Stimulated activated CD8-positive, alpha-beta memory T cell treated with anti-CD3 and anti-CD28 coated beads, Interleukin-4, amount 100 ng/mL, for 1 hour (primary cell): Measurements from ENCODE around the gene PRXL2A.

ENCODE experiments used
- DNase-seq, 2 donors: peaks; one replicate each; pipeline ENCODE4 v3.0.0-alpha.2; 2020; ENCODE audit warnings: low read depth in 2 of 2, low spot score in 1 of 2

The PRXL2A gene

DNA sequence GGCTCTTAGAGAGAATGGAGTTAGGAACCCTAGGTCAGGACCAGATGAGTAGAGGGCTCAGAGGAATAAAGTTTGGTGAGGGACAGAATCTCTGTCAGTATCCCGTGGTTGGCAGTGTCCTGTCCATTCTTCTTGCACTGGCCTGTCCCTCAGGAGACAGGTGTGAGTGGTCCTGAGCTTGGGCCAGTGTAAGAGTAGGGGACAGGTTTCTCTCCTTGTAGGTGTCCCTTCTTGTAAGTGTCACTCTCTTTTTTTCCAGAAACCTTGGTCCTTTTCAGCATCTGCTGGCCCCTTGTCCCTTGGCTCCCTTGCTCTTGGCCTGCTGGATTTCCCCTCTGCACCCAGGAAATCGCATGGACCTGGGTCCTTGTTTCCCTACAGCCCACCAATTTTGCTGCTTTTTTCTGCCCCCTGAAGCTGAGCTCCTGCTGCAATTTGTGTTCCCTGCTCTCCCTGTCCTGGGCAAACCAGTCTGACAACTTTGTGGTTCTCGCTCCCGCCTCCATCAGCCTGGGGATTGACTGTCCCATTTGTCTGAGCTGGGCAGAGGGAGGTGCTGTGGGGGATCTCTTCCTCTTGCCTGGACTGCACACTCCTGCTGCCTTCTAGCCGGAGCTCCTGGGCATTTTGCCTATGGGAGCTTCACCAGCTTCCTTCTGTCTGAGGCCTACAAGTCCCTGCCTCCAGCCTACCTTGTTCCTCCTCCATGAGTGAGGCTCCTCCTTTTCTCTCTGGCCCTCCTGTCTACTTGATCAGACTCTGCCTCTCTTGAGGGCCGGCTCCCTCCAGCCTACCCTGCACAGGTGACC lies 52.3 kb downstream of the PRXL2A start:
- DNase-seq: no peak

DNA sequence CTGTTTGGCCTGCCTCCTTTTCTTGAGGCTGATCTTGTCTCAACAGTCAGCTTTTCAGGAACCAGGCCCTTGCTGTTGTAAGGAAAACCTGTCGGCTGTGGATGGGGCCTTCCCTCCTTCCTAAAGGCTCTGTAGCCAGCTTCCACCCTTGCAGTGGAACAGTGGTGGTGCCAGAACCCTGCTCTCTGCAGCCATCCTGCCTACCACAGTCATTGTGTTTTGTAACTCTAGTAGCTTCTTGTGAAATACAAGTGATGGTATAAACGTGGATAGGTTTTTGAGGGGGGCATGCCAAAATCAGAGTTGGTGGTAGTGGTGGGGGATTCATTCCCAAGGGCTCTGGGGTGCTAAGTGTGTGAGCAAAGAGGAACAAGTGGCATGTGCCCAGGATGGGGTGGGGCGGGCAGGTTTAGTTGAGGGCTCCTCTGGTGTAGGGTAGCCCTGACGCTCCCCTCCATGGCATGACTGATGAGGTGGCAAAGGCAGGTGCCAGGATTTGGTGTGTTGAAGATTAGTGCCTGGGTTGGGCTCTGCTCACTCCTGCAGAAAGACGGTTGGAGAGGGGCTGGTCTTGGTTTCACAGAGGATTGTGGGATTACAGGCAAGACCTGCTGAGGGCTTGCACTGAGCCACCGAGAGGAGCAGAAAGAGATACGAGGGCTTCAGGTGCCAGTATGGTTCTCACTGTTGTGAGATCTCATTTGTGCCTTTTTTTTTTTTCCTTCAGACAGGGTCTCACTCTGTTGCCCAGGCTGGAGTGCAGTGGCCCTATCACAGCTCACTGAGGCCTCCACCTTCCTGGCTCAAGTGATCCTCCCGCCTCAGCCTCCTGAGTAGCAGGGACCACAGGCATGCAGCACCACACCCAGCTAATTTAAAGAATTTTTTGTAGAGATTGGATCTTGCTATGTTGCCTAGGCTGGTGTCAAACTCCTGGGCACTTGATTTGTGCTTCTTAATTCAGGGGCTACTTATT lies 53.1 kb downstream of the PRXL2A start:
- DNase-seq: no peak

DNA sequence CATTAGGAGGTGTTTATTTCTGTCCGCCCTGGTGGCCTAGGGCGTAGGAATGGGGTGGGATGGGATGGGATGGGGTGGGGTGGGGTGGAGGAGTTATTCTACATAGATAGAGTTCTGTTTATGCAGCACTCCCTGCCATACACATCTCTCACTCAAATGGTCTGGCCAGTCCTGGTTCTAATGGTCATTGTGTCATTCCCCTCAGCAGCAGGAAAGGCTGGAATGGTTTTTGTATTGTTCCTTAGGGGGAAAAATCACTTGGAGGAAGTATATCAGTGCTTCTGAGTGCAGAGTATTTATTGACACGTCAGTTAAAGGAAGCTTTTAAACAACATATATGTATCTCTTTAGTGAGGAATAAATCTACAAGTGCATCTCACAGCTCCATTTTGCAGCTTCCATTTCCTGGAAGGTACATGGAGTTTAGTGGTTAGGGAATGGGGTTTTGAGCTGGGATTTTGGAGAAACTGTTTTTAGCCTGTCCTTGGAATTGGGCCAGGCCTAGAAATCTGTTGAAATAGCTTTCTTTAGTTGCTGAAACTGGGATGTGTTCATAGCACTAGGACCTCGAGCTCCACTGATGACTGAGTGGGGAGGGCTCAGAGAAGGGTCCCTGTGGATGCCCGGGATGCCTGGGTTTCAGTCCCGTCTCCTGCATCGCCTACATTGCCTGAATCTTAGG lies 54.1 kb downstream of the PRXL2A start:
- no peak for DNase-seq

DNA sequence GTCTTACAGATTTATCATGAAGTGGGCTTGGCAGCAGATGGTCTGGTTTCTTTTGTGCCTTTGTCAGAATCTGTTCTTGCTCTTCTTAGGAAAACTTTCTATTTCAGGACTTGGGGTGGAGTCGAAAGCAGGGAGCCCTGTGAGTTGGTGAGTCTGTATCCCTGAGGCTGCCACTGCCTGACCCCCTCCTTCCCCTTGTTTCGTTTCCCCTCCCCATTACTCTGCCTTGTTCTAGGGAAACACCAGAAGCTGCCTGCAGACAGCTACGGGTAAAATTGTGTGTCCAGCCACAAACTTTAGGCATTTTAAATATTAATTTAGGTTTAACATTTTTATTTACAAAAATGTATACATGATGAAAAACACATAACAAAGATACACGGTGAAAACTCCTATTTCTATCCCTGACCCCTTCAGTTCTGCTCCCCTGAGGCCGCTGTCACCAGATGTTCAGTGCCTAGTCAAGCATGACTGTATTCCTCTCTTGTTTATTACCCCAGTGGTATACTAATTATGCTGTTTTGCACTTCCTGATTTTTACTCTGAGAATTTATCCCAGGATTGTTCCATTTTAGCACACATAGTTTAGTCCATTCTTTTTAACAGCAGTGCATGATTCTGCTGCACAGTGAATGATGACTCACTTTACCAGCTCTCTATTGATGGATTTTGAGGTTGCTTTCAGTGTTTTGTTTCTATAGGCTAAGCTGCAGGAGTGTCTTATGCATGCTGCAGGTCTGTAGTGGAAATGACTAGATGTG lies 54.8 kb downstream of the PRXL2A start:
- no peak for DNase-seq

DNA sequence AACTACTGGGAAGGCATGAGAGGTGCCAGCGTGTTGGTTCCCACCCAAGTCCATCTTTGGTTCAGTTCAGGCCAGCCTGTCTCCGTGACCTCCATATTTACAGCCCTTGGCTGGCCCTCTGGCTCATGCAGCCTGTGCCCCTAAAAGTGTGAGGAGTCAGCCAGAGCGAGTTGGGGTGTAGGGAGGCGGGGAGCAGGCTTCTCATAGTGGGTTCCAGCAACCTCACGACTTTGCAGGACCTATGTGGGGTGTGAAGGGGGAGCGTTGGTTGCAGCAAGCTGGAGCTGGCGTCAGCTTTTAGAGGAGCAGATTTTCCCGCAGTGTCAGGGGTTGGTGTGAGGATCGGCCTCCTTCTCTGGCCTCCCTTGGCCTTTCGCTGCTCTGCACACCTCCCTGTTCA lies 55.5 kb downstream of the PRXL2A start:
- DNase-seq: no peak

DNA sequence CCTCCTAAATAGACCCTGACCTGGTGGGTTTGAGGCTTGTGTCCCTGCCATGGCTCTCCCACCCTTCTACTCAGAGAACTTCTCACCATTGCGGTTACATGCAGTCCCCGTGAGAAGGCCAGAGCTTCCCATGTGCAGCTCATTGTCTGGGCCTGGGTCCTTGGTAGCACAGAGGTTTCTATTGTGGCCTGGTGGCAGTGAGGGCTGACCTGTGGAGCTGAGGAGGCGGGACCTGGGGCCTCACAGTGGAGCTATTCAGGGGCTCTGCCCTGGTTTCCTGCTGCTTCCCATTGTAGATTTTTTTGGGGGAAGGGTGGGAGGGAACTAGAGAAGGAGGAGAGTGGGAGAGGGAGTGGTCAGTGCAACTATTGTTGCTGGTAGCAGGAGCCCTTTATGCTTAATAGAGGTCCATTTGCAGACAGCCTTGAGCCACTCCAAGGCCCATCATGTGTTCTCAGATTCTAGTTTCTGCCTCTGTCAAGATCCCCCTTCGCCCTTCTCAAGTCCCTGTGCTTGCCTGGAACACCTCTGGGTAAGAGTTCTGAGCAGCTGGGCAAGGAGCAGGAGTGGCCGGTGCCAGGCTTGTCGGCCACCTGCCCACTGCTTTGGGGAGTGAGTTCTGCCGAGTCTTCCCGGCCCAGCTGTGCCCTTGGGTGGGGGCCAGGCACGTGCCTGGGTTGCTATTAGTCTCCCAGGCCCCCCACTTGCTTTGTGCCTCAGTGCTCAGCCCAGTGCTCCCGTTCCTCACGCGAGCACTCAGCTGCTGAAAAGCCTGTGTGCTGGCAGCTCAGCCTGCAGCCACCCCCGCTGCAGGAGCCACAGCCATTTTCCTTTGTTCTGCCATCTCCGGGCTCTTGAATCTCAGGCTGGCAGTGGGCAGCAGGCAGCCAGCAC lies 56.5 kb downstream of the PRXL2A start:
- no peak for DNase-seq

DNA sequence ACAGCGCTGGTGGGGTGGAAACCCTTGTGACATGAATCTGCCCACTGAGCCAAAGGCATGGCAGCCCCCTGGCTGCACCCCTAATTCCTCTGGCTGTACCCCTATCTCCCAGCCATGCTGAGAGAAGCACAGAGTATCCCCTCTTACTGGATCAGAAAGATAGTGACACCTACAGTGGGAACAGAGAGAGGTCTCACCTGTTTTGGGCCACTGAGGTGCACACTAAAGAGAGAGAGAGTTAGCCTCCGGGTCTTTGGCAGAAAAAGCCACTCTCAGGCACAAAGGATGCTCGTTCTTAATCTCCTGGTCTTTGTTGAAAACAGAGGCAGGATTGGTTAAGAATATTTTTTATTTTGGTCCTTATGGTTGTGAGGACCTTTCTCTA lies 57.1 kb downstream of the PRXL2A start:
- no peak for DNase-seq

DNA sequence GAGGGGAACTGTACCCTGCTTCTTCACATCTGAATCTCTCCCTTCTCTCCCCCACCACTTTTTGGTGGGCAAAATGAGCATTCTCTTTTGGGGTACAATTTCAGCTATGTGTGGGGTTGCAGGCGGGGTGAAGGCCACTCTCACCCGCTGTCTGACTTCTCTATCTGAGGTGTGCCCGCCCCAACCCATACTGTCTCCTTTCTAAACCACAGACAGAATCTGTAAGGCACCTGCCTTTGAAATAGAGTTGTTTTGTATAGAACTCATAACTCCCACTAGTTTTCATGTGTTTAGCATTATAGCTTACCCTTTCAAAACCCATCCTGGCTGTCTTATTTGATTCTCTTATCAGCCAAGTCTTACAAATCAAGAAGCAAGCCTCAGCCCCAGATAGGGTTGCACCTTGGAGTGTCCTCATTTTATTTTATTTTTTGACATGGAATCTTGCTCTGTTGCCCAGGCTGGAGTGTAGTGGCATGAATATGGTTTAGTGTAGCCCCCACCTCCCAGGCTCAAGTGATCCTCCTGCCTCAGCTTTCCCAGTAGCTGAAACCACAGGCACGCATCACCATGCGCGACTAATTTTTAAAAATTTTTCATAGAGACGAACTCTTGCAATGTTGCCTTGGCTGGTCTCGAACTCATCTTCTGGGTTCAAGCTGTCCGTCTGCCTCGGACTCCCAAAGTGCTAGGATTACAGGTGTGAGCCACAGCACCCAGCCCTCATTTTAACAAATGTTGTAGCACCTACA lies 57.7 kb downstream of the PRXL2A start:
- DNase-seq: no peak

DNA sequence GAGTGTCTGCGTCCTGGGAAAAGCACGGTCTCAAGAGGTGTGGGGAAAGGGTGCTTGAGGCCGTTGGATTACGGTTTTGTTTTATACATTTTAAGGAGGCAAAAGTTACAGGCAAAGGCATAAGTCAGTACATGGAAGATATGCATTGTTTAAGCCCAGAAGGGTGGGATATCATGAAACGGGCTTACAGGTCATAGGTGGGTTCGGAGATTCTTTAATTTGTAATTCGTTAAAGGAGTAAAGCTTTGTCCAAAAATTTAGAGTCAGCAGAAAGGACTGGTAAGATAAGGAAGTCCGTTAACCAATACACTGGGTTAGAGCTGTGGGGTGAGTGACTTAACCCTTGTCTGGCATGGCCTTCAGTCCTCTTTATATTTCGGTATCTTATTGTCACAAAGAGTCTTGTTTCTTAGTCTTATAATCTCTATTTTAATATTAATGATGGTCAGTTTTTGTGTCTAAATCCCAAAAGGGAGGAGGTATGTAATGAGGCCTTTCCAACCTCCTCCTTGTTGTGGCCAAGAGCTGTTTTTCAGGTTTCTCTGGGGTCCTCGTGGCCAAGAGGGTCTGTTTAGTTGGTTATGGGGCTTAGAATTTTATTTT lies 58.5 kb downstream of the PRXL2A start:
- no peak for DNase-seq

DNA sequence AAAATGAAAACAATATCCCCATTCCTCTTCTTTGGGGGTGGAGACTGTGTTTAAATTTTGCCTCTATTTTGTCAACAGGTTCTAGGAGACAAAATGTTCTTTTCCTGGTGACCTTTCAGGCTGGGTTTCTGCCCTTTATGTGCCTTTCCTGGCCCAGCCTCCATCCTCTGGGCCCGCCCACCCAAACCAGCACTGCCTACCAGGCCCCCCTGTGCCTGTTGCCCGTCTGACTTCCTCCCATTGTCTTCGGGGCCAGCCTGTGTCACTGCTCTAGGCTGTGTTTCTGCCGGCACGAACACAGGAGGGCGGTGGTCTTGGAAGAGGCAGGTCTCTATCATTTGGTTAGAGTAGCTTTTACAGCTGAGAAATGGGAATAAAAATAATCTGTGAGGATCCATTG lies 59.7 kb downstream of the PRXL2A start:
- DNase-seq: peak in 1 of 2 donors; percentile 44

DNA sequence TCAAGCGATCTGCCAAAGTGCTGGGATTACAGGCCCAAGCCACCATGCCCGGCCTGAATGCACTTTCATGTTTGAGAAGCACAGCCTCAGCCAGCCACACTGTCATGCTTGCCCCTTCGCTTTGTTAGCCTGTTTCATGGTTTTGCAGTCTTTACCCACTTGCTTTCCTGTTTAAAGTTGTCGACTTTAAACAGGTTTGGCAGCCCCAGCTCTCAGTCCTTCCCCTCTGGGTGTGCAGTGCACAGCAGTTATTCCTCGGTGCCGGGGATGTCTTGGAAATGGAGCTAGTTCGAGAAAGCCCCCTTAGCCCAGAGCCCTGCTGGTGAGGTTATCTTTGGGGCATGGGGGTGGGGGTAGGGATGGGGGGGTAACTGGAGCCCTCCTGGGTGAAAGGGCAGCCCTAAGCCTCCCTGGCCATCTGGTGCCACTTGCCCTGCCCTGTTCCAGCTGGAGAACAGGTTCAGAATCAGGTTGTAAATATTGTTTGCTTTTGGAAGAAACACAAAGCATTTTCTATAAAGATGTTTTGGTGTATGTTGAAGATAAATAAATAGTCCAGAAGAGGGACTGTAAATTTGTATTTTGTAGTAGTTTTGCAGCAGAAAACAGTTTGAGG lies 60.6 kb downstream of the PRXL2A start:
- no peak for DNase-seq

DNA sequence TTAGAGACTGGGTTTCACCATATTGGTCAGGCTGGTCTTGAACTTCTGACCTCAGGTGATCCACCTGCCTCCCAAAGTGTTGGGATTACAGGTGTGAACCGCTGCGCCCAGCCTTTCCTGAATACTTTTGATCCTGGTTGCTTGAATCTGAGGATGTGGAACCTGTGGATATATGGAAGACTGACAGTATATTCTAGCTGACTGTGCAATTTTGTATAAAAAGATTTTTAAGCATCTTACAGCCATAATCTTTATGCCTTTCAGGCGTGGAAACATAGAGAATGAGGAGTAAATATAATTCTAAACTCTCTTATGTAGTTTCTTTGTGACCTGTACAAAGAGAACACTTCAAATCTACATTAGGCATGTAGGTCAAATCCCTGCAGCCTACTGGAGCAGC lies 61.9 kb downstream of the PRXL2A start:
- no peak for DNase-seq

DNA sequence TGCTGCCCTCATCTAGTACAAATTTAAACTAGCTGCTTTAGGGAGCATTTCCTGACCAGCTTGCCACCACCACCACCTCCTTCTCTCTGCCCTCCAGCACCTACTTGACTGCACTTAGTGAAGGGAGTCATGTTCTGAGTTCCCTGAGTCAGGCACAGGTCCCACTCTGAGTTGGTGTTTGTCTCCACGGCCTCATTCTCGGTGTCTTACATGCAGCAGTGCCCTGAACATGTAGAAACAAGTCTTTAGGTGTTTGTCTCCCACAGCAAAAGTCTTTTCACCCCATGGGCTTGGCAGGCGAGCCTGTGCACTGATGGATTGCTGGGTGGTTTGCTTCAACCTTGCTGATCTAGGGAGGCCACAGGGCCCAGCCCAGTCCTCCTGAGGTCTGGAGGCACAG lies 62.6 kb downstream of the PRXL2A start:
- DNase-seq: no peak

DNA sequence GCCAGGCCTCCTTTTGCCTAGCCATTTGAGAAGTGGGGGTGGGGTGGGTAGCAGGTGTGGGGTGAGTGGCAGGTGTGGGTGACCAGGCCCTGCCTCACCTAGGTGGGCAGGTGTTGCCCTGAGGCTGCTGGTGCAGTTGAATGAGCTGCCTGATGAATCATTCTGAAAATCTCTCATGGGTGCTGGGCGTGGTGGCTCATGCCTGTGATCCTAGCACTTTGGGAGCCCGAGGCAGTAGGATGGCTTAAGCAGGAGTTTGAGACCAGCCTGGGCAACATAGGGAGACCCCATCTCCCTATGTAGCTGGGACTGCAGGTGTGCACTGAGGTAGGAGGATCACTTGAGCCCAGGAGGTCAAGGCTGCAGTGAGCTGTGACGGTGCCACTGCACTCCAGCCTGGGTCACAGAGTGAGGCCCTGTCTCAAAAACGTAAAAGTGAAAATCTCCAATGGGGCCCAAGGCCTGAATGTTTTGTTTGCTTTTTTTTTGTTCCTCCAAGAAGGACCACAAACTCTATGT lies 63.4 kb downstream of the PRXL2A start:
- DNase-seq: no peak

DNA sequence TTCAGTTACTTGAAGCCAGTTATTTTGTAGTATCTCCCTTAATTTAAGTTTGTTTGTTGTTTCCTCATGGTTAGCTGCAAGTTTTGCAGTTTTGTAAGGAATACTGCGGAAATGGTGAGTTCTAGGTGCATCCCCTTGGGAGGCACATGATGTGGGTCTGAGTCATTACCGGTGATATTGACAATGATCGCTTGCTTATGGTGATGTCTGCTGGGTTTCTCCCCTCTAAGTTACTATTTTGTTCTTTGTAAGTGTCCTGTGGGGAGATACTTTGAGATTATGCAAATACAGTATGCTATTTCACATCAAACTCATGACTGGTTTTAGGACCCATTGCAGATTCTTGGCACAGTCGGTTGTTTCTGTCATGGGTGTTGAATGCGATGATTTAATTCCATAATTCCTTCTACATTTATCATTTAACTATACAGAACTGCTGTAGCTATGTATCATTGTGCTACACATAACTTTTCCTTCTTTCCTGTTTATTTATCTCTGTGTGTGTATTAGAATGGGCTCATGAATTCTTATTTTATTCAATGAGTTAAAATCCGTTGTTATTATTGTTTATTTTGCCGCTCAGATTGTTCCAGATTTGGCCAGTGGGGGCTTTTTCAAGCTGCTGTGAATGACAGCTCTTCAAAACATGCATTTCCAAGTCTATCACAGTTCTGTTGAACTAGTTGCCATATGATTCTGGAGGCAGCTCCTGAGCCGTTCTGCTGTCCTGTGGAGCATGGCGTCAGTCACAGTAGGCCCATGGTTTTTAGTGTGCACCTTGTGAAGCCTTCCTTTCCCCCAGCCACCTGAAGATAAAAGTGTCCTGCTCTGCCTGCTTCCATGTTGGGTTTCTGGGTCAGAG lies 64.1 kb downstream of the PRXL2A start:
- DNase-seq: no peak

DNA sequence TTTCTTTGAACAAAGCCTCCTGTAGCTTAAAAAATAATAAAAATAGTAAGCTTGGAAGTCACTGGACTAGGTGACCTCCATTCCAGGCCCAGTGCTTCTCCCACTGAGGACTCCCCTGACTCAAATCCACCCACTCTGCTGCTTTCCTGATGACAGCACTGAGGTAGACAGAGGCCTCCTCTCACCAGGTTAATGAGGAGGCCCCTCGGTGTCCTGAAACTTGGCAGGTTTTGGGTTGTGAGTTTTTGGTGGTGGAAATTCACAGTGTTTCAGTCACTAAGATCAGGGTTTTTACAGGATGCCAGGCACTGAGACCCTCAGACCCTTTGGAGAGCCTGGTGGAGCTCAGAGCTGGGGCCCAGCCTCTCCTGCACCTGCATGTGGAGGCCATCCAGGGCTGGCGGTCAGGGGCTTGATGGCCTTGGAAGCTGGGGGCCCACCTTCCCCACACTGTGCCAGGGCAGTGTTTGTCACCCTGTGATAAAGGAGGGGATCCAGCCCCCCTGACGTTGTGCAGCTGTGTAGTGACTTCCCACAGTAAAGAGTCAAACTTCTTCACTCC lies 64.8 kb downstream of the PRXL2A start:
- DNase-seq: no peak
